DND-41 (cell line): ENCODE data around the gene NEFH.

Experiments
- CTCF ChIP-seq: IDR thresholded peaks from 2 replicates; pipeline ENCODE4 v1.5.1; 2012; ENCODE audit warnings: borderline replicate concordance, low read length, moderate library complexity, mild to moderate bottlenecking; ENCODE audit not compliant: poor library complexity, severe bottlenecking; ENCODE audit errors: extremely low read depth
- EZH2 ChIP-seq: IDR thresholded peaks from 3 replicates; pipeline ENCODE4 v1.6.1; 2012; ENCODE audit warnings: borderline replicate concordance, low read depth, mild to moderate bottlenecking, moderate library complexity, low read length, inconsistent platforms; ENCODE audit not compliant: severe bottlenecking

DNA sequence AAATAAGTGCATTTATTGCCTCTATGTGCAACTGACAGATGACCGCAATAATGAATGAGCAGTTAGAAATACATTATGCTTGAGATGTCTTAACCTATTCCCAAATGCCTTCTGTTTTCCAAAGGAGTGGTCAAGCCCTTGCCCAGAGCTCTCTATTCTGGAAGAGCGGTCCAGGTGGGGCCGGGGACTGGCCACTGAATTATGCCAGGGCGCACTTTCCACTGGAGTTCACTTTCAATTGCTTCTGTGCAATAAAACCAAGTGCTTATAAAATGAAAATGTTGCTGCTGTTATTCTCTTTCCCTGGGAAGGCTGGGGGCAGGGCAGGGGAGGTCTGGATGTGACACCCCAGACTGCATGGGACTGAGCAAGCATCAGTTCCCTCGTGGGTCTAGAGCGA is 11.0 kb downstream of the NEFH start:
- TF ChIP-seq CTCF (no peak), EZH2 (no peak)
